Testis (tissue), 2 donors: ENCODE results near the gene PLXDC1.

ENCODE experiments used
- POLR2A ChIP-seq: fragments of 450-650 bp; IDR thresholded peaks from one replicate; pipeline ENCODE4 v1.6.1; 2017; ENCODE audit warnings: antibody characterized with exemption, mild to moderate bottlenecking, moderate library complexity
- TF ChIP-seq, protein P1 (sequence below), 3 experiments: fragments of 450-650 bp in 2 of 3; fragments of 200-600 bp in 1 of 3; sonication (generic) in 1 of 3; IDR thresholded peaks; one replicate each; pipeline ENCODE4 v1.5.1; 2016 to 2019; ENCODE audit warnings: antibody characterized with exemption in 3 of 3, mild to moderate bottlenecking in 2 of 3, moderate library complexity in 1 of 3

GRCh38 chr17:39094607-39095308 lies 56.7 kb downstream of the PLXDC1 start:
- TF ChIP-seq POLR2A: no peak
- TF ChIP-seq, protein P1, sequence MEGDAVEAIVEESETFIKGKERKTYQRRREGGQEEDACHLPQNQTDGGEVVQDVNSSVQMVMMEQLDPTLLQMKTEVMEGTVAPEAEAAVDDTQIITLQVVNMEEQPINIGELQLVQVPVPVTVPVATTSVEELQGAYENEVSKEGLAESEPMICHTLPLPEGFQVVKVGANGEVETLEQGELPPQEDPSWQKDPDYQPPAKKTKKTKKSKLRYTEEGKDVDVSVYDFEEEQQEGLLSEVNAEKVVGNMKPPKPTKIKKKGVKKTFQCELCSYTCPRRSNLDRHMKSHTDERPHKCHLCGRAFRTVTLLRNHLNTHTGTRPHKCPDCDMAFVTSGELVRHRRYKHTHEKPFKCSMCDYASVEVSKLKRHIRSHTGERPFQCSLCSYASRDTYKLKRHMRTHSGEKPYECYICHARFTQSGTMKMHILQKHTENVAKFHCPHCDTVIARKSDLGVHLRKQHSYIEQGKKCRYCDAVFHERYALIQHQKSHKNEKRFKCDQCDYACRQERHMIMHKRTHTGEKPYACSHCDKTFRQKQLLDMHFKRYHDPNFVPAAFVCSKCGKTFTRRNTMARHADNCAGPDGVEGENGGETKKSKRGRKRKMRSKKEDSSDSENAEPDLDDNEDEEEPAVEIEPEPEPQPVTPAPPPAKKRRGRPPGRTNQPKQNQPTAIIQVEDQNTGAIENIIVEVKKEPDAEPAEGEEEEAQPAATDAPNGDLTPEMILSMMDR (IDR thresholded peaks at IDR 0.05): no peak
